Activated CD4-positive, alpha-beta T cell treated with anti-CD3 and anti-CD28 coated beads, Interleukin-2, amount 50 U/mL, for 1 hour (primary cell): ENCODE data around the gene ATP5MC2.
"Not testable (repeated sequence)": the region's sequence is repeated elsewhere in the genome, so short reads cannot be mapped to it uniquely, and the experiment has no call there.

ENCODE experiments used
- DNase-seq: peaks from one replicate; pipeline ENCODE4 v3.0.0-alpha.2; 2020

The ATP5MC2 gene

GRCh38 chr12:53675701-53676607 lies at the start of gene ATP5MC2:
TSS of gene ATP5MC2 (minus strand) at chr12:53676083. CDS start at chr12:53672614, 3,469 bp downstream.
- DNase-seq: peak; percentile 97

- DNase-seq: no peak
Observed at GRCh38 chr12:53722450-53723041, 46.7 kb upstream of the ATP5MC2 start.

- DNase-seq: no peak
Observed at GRCh38 chr12:53720946-53721345, 45.1 kb upstream of the ATP5MC2 start.

- DNase-seq: no peak
Observed at GRCh38 chr12:53719649-53720048, 43.8 kb upstream of the ATP5MC2 start.

GRCh38 chr12:53718567-53718966 lies 42.7 kb upstream of the ATP5MC2 start:
- DNase-seq: not testable (repeated sequence)

GRCh38 chr12:53717319-53717718 lies 41.4 kb upstream of the ATP5MC2 start:
- no peak for DNase-seq

- no peak for DNase-seq
Observed at GRCh38 chr12:53714004-53714403, 38.1 kb upstream of the ATP5MC2 start.

- DNase-seq: no peak
Observed at GRCh38 chr12:53713516-53713915, 37.6 kb upstream of the ATP5MC2 start.

- DNase-seq: no peak
Observed at GRCh38 chr12:53712059-53712643, 36.3 kb upstream of the ATP5MC2 start.

- DNase-seq: no peak
Observed at GRCh38 chr12:53710091-53710490, 34.2 kb upstream of the ATP5MC2 start.

- no peak for DNase-seq
Observed at GRCh38 chr12:53709671-53710070, 33.8 kb upstream of the ATP5MC2 start.

GRCh38 chr12:53706080-53706479 lies 30.2 kb upstream of the ATP5MC2 start:
- no peak for DNase-seq

GRCh38 chr12:53703756-53704155 lies 27.9 kb upstream of the ATP5MC2 start:
- no peak for DNase-seq

GRCh38 chr12:53701518-53702264 lies 25.8 kb upstream of the ATP5MC2 start:
- DNase-seq: peak; percentile 74

GRCh38 chr12:53700567-53700966 lies 24.7 kb upstream of the ATP5MC2 start:
- DNase-seq: no peak

- DNase-seq: no peak
Observed at GRCh38 chr12:53699678-53700025, 23.8 kb upstream of the ATP5MC2 start.

GRCh38 chr12:53698948-53699677 lies 23.2 kb upstream of the ATP5MC2 start:
- no peak for DNase-seq

GRCh38 chr12:53696655-53697331 lies 20.9 kb upstream of the ATP5MC2 start:
- DNase-seq: no peak

GRCh38 chr12:53696285-53696654 lies 20.4 kb upstream of the ATP5MC2 start:
- DNase-seq: no peak

GRCh38 chr12:53695152-53696145 lies 19.6 kb upstream of the ATP5MC2 start:
- DNase-seq: peak; percentile 14

- DNase-seq: no peak
Observed at GRCh38 chr12:53694756-53695151, 18.9 kb upstream of the ATP5MC2 start.
